ENCODE measurements around the gene PLB1.
"Not testable (repeated sequence)": the region's sequence is repeated elsewhere in the genome, so short reads cannot be mapped to it uniquely, and the experiment has no call there.

Gene PLB1

GRCh38 chr2:28465148-28465885, 30.5 kb upstream of the PLB1 start:
- no peak overlapping the region for H3K4me3 ChIP-seq (replicated peaks in 1 of 2; ENCODE audit: low read depth in 2 of 2, low read length in 2 of 2)
- DNase-seq (ENCODE audit: low read depth in 2 of 2), result no peak
- TF ChIP-seq CTCF (IDR thresholded peaks at IDR 0.05; ENCODE audit: low read depth, low read length), result no peak

GRCh38 chr2:28469304-28469703, 26.6 kb upstream of the PLB1 start:
- DNase-seq (ENCODE audit: low read depth in 2 of 2), result peak; percentile 54 to 76
- TF ChIP-seq CTCF (IDR thresholded peaks at IDR 0.05; ENCODE audit: low read depth, low read length), result no peak
- no peak overlapping the region for H3K4me3 ChIP-seq (replicated peaks in 1 of 2; ENCODE audit: low read depth in 2 of 2, low read length in 2 of 2)

- no peak overlapping the region for H3K4me3 ChIP-seq (replicated peaks in 1 of 2; ENCODE audit: low read depth in 2 of 2, low read length in 2 of 2)
- no peak for TF ChIP-seq CTCF (IDR thresholded peaks at IDR 0.05; ENCODE audit: low read depth, low read length)
- no peak for DNase-seq (ENCODE audit: low read depth in 2 of 2)
These were observed 25.8 kb upstream of the PLB1 start for GRCh38 chr2:28469947-28470535.

- no peak for DNase-seq (ENCODE audit: low read depth in 2 of 2)
- H3K4me3 ChIP-seq (replicated peaks in 1 of 2; ENCODE audit: low read depth in 2 of 2, low read length in 2 of 2), result no peak overlapping the region
- no peak for TF ChIP-seq CTCF (IDR thresholded peaks at IDR 0.05; ENCODE audit: low read depth, low read length)
These were observed 25.1 kb upstream of the PLB1 start for GRCh38 chr2:28470759-28471158.

GRCh38 chr2:28471214-28471613, 24.6 kb upstream of the PLB1 start:
- no peak for TF ChIP-seq CTCF (IDR thresholded peaks at IDR 0.05; ENCODE audit: low read depth, low read length)
- no peak for DNase-seq (ENCODE audit: low read depth in 2 of 2)
- H3K4me3 ChIP-seq (replicated peaks in 1 of 2; ENCODE audit: low read depth in 2 of 2, low read length in 2 of 2), result no peak overlapping the region

GRCh38 chr2:28471701-28472236, 24.1 kb upstream of the PLB1 start:
- no peak for DNase-seq (ENCODE audit: low read depth in 2 of 2)
- no peak for TF ChIP-seq CTCF (IDR thresholded peaks at IDR 0.05; ENCODE audit: low read depth, low read length)
- H3K4me3 ChIP-seq (replicated peaks in 1 of 2; ENCODE audit: low read depth in 2 of 2, low read length in 2 of 2), result no peak overlapping the region

GRCh38 chr2:28472641-28473040, 23.2 kb upstream of the PLB1 start:
- not testable (repeated sequence) for DNase-seq (ENCODE audit: low read depth in 2 of 2)

More at GRCh38 chr2:28472641-28473040, 23.2 kb upstream of the PLB1 start:
- H3K4me3 ChIP-seq (replicated peaks in 1 of 2; ENCODE audit: low read depth in 2 of 2, low read length in 2 of 2), result not testable (repeated sequence)
